Stimulated activated CD8-positive, alpha-beta memory T cell treated with anti-CD3 and anti-CD28 coated beads, Interleukin-15, amount 100 ng/mL, for 48 hours (primary cell): Measurements from ENCODE around the gene ZNF423.

Source experiments
- DNase-seq, 2 donors: peaks; one replicate each; pipeline ENCODE4 v3.0.0-alpha.2; 2020; ENCODE audit warnings: low read depth in 2 of 2

The ZNF423 gene

DNA sequence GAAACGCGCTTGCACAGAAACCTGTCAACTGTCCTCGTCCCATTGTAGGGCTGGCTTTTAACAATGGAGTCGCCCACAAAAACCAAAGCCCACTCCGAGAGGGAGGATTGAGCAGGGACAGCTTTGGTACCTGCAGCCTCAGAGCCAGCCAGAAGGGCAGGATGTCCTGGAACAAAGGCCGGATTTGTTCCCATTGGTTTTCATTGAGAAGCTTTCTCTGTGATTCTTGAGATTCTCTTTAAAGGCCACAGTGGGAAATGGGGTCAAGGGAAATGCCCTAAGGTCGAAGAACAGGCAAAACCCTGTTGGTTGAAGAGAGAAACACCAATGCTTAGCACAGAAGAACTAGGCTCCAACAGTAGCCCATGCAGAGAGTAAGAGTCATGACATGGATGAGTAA, 416.9 kb downstream of the ZNF423 start:
- DNase-seq, result no peak
